GM04503 (cell line): Measurements from ENCODE around the gene DYNLT4.
"Not testable (repeated sequence)": the region's sequence is repeated elsewhere in the genome, so short reads cannot be mapped to it uniquely, and the experiment has no call there.

Experiments
- DNase-seq: peaks from one replicate; pipeline ENCODE4 v3.0.0-alpha.2; 2012; ENCODE audit warnings: low read depth

The DYNLT4 gene

DNA sequence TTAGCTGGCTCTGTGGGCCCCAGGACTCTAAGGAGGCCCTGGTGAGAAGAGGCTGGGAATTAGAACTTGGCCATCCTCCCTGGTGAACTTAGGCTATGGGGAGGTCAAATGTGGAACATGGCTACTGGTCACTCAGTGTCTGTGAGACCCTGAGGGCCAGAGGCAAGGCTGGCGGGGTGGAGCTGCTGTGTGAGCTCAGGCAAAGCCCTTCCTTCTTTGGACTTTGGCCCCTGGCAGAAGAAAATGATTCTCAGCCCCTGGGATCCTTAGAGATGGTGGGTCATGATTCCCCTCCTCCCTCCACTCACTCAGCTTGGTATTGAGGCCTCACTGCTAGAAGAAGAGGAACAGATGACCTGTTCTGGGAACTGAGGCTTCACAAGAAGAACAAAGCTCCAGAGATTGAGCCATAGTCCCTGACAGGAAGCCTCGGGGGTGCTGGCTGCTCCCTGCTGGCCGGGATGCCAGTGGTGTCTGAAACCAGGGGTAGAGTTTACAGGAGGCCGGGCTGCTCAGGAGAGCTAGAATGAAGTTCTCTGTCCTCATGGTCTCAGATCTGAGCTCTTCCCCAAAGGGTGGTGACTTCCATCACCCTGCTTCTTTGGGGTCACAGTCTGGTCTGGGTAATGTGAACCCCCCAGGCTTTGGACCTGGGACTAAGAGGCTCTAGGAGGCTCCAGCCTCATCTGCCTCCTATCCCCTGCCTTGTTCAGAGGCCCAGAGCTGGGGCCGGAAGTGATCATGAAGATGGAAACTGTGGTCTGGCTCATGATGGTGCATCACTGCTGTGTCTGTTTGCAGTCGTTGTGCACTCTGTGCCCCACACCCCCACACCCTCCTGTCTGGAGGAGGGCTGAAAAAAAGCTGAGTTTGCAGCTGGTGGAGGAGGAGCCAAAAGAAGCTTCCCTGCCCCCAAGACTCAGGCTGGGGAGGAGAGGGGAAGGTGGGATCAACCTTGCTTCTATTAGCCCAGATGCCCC lies 2.1 kb upstream of the DYNLT4 start:
- no peak for DNase-seq

DNA sequence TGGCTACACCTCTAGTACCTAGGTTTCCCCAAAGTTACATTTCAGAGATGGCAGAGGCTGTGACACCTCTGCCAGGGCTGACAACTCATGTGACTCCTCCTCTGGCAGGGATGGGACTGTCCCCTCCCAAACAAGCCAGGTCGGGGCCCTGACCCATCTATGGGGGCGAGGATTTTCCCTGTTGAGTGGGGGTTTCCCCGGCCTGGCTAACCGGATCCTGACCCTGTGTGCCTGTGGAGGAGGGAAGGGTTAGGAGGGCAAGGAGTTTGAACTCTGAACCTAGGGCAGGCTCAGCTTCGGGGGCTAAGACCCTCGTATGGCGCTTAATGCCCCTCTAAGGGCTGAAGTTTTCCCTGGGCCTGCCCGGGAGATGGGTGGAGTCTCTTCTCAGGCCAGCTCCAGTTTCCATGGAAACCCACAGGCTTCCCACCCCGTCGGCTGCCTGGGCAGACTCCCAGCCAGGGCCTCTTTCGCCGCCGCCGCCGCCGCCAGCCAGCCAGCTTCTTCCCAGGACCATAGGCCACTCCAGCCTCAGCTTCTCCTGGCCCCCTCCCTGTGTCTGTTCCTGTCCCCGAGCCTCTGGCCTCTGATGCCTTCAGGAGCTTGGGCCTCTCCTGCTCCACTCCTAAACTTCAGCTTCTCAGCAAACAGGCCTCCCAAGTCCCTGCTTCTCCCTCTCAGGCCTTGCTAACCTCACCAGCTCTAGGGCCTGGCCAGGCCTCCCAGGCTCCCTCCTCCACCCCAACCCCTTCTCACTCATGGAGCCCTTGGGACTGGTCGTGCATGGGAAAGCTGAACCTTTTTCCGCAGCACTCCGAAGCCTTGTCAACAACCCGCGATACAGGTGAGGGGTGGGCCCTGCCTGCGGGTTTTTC lies 1.1 kb upstream of the DYNLT4 start, which contains the start of gene BTBD19:
Gene BTBD19, plus strand, starts transcription at position 461 of the 875 bp plus-strand sequence. Its CDS starts 298 bp downstream, at position 759.
- peak; percentile 62 for DNase-seq

DNA sequence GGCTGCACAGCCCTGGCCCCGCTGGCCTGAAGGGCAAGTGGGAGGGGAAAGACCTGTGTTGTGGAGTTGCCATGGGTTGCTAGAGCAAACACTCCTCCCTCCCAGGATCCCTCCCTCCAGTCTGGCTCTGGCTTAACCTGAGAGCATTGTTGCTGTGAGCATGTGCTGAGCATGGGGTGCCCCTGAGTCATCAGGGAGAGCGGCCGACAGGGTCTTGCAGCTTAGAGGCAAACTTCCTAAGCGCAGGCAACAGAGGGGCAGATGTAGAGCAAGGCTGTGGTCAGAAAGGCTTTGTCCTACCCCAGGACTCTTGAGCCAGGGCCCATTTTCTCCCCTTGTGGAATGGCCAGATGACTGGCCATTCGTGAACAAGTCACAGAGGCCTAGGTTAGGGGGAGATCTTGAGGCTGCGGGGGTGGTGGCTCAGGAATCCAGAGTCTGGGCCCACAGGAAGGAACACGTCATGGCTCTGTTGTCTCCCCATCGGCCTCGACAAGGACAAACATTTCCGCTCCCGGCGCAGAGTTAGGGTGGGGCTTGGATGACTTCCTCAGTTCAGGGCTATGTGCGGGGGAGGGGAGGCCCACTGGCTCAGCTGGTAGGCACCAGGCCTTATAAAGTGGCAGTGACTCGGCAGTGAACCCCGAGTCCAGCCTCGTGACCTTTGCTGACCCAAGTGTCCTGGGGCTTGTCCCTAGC lies 362 bp upstream of the DYNLT4 start:
- peak; percentile 99 for DNase-seq

DNA sequence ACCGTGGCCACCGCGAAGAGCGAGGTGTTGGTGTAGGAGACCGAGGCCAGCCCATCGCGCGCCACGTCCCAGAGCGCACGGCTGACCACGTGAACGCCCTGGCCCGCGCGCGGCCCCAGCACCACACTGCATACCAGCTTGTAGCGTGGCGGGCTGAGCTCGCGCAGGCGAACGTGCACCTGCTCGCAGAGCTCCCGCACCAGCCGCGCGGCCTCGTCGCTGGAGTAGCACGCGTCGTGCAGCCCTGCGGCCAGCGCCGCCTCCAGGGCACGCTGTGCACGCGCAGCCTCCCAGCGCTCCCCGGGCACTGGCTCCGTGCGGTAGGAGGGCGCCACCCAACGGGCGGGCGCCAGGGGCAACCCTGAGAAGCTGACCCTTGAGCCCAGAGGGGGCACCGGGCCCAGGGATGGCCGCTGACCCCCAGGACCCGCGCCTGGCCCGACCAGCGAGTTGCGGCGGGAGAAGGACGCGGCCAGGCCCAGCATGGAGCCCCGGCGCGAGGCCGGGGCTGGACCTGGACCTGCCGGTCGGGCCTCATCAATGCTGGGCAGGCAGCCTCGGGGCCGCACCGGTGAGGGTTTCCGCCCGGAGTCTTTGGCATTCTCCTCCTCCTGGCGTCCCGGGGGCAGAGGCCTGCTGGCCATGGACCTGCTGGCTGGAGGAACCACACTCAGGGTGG lies 987 bp downstream of the DYNLT4 start:
- no peak for DNase-seq

DNA sequence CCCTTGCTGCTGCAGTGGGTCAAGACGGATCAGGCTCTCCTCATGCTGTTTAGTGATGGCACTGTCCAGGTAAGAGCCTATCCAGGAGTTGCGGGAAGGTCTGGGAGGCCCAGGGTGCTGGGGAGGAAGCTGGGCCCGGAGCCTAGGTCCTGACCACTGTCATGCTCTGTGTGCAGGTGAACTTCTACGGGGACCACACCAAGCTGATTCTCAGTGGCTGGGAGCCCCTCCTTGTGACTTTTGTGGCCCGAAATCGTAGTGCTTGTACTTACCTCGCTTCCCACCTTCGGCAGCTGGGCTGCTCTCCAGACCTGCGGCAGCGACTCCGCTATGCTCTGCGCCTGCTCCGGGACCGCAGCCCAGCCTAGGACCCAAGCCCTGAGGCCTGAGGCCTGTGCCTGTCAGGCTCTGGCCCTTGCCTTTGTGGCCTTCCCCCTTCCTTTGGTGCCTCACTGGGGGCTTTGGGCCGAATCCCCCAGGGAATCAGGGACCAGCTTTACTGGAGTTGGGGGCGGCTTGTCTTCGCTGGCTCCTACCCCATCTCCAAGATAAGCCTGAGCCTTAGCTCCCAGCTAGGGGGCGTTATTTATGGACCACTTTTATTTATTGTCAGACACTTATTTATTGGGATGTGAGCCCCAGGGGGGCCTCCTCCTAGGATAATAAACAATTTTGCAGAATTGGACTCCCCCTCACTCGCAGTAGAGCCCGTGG lies 1.7 kb downstream of the DYNLT4 start:
- no peak for DNase-seq

DNA sequence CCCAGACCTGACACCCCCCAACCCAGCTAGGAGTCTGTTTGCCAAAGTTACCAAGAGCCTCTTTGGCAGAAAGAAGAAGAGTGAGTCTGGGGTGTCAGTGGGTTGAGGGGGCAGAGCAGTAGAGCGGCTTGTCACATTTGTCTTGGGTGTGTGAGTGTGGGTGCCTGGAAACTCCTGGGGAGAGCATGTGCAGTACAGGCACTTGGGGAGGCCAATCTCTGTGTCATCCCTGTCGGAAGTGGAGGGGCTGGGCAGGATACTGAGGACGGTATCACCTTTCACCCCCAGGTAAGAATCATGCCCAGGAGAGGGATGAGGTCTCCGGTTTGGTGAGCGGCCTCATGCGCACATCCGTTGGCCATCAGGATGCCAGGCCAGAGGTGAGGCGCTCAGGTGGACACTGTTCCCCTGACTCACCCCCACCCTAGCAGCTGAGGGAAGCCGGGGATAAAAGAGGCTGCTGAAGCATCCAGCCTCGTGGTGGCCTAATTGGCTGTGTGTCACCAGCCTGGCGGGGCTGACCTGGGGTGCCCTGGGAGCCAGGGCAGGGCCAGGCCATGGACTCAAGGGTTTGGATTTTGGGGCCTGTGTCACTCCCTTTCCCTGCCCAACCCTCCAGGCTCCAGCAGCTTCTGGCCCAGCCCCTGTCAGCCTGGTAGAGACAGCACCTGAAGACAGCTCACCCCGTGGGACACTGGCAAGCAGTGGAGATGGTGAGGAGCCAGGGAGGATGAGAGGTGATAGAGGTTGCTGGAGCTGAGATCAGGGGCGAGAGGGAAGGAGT lies 3.6 kb downstream of the DYNLT4 start:
- no peak for DNase-seq

DNA sequence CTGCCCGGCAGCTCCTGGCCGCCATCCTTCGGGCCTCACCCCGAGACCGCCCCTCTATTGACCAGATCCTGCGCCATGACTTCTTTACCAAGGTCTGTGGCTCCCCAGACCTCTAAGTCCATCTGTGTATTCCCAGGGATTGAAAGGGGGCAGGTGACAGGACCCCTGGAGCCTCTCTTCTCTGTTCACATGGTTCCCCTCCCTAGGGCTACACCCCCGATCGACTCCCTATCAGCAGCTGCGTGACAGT lies 4.2 kb downstream of the DYNLT4 start:
- no peak for DNase-seq

DNA sequence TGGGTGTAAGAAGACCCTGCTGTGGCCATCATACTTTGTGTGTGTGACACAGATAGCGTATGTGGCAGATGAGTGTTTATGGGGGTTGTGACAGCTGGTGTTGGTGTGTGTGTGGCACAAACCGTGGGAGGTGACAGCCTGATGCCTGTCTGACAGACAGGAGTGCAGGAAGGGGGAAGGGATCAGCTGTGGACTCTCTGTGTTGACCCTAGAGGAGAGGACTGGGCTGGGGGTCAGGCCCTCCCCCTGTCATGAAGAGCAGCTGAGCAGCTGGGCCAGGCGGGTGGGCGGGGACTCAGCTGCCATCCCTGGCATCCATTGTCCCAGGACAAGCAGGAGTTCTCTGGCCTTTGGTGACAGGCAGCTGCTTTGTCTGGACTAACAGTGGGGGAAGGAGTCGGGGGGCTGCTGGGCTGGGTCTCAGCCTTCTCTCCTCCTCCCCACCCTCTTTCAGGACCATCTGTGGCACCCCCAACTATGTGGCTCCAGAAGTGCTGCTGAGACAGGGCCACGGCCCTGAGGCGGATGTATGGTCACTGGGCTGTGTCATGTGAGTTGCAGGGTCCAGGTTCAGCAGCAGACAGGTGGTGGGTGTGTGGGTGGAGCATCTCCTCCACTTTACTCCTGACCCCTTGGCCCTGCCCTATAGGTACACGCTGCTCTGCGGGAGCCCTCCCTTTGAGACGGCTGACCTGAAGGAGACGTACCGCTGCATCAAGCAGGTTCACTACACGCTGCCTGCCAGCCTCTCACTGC lies 4.7 kb downstream of the DYNLT4 start:
- no peak for DNase-seq

DNA sequence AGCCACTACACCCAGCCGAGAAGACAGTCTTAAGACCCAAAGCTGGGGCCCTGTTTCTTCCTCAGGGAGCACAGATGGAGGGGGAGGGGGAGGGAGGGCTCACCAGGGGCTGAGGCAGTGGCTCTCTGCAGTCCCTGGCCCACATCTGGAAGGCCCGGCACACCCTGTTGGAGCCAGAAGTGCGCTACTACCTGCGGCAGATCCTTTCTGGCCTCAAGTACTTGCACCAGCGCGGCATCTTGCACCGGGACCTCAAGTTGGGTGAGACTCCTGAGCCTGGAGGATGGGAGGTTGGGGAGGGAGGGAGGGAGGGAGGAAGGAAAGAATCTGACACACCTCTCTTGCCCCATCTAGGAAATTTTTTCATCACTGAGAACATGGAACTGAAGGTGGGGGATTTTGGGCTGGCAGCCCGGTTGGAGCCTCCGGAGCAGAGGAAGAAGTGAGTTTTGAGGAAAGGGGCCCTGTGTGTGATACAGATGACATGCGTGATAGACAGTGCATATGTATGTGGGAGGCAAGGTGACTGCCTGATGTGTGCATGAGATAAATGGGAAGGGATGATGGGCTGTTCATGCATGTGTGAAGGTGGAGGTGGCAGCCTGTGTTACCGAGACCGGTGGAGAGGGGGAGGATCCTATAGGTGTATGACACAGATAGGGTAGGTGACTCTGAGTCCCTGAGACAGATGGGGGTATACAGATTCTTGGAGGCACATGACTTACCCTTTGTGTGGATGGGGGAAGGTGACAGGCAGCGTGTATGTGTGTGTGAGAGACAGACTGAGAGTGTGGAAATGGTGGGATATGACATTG lies 5.5 kb downstream of the DYNLT4 start:
- no peak for DNase-seq

DNA sequence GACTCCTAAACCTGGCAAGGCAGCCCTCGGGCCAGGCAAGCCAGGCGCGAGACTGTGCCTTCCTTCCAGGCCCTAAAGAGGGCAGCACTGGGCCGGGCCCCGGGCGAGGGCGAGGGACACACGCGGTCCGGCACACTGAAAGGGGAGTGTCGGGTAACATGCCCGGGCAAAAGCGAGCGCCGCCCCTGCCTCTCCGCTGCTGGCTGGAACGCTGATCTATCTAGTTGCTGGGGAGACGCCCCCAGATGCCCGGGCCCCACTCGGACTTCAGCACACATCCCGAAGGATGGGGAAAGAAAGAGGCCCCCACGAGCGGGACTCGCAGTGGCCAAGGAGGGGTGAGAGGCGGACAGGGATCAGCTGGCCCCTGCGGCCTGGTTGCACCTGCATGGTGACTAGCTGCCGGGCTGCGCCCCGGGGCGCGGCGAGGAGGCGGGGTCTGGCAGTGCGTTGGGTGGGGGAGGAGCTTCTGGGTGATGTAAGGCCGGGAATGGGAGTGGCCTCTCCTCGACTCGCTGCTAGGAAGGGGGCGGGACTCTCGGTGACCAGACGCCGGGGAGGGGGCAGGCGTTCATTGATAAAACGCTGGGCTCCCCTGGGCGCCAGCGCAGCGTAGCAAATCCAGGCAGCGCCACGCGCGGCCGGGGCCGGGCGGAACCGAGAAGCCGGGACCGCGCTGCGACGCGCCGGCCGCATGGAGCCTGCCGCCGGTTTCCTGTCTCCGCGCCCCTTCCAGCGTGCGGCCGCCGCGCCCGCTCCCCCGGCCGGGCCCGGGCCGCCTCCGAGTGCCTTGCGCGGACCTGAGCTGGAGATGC lies 7.2 kb downstream of the DYNLT4 start, which contains the start of gene PLK3:
Gene PLK3, plus strand, starts transcription at position 608 of the 815 bp plus-strand sequence. Its CDS starts 87 bp downstream, at position 695.
- DNase-seq: peak; percentile 83

DNA sequence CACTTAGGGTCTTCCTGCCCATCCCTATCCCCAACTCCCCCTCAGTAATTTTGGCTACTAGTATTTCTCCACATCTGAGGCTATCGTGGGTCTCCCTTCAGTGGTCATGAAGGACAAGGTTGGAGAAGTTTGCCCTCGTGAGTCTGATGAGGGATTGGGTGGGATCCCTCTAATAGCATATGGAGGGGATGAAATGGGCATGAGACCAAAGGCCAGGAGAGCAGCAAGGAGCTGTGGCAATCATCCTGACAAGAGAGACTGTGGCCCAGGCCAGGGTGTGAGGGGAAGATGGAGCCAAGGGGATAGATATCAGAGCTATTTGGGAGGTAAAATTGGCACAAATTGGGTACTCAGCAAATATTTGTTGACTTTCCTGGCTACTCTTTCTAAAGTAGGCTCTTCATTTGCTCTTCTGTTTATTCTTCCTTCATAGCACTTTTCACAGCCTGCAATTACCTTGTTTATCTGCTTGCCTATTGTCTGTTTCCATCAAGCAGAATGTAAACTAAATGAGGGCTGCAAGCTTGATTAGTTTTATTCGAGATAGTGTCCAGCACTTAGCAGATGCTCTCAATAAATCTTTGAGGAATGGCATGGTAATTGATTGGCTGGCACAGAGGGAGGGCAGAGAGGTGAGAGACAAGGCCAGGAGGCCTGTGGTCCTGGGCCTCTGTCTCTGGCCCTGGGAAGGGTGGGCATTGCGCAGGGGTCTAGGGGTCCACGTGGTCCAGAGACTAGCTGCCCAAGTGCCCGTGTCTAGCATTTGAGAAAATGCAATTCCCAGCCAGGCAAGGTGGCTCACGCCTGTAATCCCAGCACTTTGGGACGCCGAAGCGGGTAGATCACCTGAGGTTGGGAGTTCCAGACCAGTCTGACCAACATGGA lies 8.4 kb downstream of the DYNLT4 start:
- no peak for DNase-seq

DNA sequence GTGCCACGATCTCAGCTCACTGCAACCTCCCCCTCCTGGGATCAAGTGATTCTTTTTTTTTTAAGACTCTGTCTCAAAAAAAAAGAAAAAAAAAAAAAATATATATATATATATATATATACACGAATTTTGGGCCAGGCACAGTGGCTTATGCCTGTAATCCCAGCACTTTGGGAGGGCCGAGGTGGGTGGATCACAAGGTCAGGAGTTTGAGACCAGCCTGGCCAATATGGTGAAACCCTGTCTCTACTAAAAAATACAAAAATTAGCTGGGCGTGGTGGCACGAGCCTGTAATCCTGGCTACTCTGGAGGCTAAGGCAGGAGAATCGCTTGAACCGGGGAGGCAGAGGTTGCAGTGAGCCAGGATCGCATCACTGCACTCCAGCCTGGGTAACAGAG lies 9.3 kb downstream of the DYNLT4 start:
- DNase-seq: not testable (repeated sequence)

DNA sequence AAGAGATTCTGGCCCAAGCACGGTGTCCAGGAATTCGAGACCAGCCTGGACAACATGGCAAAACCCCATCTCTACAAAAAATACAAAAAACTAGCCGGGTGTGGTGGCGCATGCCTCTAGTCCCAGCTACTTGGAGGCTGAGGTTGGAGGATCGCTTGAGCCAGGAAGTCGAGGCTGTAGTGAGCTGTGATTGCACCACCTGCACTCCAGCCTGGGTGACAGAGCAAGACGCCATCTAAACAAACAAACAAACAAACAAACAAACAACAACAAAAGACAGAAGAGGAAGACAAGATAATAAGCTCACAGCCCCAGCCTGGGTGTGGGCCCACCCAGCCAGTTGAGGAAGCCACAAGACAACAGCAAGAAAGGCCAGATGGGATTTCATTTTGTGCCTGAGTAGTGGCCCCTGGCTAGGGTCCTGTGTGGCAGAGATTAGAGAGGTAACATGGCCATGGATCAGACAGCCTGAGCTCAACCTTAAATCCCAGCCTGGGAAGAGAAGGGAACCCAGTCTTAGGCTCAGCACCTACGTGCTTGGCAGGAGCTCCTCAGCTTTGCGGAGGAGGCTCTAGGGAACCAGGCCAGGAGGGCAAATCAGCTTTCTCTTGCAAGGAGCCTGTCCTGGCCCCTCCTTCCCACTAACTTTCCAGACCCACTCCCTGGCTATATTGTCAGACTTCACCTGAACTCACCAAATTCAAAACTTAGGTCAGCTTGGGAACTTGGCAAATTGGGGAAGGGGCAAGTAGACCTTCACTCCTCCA lies 14.2 kb downstream of the DYNLT4 start:
- DNase-seq: no peak

DNA sequence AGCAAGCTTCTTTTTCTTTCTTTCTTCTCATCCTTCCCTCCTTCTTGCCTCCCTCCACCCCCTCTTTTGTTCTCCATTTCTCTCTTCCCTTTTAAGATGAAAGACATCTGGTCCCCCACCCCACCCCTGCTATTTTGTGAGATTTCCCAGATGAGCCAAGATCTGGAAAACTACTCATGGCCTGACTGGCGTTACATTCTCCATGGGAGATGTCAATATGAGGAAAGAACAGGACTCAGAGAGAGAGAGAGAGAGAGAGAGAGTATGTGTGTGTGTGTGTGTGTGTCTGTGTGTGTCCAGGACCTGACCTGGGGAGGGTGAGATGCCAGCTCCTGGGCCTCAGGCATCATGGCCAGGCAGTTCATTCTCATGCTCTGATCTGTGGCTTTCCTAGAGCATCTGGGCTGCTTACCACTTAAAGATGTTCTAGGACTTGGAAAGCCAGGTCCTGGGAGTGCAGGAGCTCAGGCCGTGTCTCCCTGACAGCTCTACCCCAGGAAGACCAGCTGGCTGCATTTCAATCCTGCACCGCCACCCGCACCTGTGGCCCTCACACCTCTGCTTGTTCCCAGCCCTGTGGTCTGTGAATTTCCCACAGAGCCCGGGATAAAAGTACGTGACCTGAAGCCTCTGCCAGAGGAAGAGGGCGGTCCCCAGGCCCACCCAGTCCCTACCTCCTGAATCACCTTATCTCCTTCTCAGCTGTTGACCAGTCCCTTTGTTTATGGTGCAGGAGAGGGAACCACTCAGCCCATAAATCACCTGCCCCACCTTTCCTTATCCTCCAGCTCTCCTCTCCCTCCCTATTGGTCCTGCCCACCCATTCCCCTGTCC lies 16.0 kb downstream of the DYNLT4 start:
- no peak for DNase-seq
